ENCODE measurements around the gene HYAL3.

- TF ChIP-seq CTCF (IDR thresholded peaks at IDR 0.05): peak; percentile 71
- TF ChIP-seq EZH2 (IDR thresholded peaks at IDR 0.05; ENCODE audit: borderline replicate concordance, insufficient read depth, low read depth, low read length, poor library complexity, severe bottlenecking): no peak
Observed at GRCh38 chr3:50274371-50275104, 24.7 kb downstream of the HYAL3 start.

Measured in B cell (primary cell).